SW 1271 (cell line): ENCODE results near the gene ALDOA.

Experiments
- DNase-seq, 2 experiments: peaks; one replicate each; lab custom pipeline; 2025; lab: John Stamatoyannopoulos, UW

Gene ALDOA

DNA sequence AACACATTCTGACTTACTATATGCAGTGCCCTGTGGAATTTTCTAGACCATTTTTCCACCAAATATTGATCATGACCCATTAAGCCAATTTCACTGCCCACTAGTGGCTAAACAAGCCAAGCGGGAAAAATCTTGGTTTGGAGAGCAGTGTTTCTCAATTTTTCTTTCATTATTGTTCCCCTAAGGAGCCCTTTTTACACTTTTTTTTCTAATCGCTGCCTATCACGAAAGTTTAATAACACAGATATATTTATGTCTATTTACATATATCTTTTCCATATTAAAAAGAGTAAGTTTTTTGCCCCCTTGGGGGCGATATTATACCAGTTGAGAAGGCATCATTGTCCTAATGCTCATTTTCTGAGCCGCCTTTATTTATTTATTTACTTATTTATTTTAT is 23.7 kb upstream of the ALDOA start:
- peak in 1 of 2 experiments; percentile 37 for DNase-seq

DNA sequence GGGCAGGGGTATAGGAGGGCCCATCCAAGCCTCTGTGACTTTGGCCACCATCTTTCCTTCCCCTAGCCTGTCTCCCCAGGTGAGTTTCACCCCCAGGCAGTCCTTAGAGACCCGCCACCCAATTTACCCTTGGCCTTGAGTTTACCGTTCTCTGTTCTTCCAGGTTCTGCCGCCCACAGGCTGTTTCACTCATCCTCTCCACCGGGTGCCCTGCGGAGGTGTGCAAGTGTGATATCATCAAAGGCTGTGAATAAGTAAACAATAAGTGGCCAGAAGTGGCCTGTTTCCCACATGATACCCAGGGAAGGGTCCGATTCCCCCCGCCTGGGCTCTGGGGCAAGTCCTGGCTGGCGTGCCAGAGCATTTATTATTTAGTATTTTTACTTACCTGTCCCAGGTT is 19.4 kb upstream of the ALDOA start:
- no peak for DNase-seq

DNA sequence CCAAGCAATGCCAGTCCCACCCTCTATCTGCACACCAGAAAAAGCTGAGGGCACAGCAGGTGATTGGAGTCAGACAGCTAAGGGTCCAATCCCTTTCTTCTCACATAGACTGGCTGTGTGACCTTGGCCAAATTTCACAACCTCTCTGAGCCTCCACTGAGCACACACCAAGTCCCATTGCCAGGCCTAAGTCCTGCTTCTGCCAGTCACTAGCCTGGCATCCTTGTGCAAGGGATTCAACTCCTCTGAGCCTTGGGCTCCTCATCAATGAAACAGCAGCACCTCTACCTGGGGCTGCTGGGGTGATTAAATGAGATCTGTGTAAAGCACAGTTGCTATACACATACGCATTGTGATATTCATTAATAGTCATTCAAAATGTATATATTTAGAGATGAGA is 19.0 kb upstream of the ALDOA start:
- DNase-seq = no peak

DNA sequence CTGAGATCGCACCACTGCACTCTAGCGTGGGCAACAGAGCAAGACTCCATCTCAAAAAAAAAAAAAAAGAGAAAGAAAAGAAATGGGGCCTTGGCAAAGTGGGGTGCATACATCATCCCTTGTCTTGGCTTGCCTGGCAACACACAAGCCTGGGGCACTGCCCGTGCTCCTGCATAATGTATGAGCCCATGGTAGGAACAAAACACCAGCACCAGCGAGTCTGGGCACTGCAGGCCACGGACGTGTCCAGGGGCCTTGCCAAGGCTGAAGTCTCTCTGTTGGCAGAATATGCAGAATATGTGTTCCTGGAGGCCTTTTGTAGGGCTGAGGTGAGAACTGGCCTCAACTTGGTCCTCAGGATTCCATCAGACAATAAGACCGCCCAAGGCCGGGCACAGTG is 15.7 kb upstream of the ALDOA start:
- DNase-seq = no peak

DNA sequence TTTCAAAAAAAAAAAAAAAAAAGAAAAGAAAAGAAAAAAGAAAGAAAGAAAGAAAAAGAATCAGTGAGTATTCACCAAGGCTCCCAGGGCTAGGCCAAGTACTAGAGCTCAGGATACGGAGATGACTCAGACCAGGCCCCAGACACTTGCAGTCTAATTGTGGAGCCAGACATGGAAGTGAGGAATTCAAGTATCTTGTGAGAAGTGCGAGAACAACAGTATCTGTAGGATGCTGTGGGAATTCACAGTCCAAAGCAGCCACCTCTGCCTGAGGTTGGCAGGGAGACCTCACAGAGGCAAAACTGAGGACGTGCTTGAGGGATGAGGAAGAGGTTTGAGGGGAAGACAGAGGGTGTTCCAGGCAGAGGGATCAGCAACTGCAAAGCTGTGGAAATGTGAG is 14.0 kb upstream of the ALDOA start:
- peak; percentile 48 to 64 for DNase-seq

DNA sequence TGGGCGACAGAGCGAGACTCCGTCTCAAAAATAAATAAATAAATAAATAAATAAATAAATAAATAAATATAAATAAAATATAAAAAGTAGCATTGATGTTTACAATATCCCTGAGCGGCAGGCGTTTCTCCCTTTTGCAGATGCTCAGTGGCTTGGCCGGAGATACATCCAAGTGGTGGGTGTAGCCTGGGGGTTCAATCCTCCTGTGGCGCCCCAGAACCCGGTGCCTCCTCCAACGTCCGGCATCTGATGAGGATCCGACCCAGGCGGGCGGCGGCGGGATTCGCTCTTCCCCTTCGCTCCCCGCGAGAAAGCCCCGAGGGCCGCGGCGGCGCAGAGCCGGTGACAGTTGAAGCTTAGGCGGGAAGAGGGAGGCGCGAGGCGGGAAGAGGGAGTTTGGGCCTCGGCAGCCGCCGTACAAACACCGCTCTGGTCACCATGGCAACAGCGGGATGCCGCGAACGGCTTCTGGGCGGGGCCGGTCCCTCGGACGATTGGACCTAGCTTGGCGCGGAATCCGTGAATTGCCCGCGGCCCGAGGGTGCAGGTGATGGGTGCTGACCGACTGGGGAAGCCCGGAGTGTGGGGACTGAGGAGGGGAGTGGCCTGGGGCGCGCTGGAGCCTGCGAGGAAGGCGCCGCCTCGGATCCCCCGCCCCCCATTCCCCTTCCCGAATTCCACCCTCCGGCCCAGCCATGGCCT is 12.7 kb upstream of the ALDOA start:
- peak; percentile 88 to 94 for DNase-seq

DNA sequence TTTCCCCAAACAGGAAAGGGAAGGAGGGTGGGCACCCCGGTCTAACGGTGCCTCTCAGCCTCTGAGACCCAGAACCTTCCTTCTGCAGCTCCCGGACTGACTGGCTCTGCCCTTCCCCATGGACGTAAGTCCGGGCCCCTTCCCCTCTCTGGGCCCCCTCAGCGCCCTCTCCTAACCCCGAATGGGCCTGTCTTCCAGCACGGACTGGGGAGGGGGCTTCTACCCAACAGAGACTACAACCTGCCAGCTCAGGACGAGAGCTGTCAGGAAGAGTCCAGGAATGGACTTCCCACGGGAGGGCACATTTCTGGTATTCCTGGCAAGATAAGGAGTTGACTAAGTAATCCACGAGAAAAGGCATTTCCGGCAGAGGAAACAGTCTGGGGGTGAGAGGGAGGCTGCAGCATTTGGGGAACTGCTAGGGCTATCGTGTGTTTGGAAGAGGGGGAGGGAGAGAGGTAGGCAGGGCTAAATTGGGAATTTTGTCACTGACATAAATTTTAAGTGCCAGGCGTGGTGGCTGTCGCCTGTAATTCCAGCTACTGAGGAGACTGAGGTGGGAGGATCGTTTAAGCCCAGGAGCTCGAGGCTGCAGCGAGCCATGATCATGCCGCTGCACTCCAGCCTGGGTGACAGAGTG is 12.1 kb upstream of the ALDOA start:
- DNase-seq = peak in 1 of 2 experiments; percentile 70

DNA sequence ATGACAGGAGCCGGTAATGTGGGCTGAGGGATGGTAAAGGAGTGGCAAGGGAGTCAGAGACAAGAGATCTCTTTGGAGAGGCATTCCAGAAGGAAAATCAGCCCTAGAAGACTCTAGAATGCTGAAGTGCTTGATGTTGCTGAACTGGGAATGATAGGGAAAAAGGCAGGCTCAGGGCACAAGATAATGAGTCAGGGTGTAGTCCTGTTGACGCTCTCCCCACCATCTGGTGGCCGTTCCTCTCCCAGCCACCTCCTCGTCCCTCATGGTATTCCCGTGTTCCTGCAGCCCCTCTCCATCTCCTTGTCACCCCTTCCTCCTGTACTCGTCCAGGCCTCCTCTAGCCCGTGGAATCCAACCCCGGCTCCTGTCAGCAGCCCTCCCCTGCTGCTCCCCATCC is 11.1 kb upstream of the ALDOA start:
- peak in 1 of 2 experiments; percentile 19 for DNase-seq

DNA sequence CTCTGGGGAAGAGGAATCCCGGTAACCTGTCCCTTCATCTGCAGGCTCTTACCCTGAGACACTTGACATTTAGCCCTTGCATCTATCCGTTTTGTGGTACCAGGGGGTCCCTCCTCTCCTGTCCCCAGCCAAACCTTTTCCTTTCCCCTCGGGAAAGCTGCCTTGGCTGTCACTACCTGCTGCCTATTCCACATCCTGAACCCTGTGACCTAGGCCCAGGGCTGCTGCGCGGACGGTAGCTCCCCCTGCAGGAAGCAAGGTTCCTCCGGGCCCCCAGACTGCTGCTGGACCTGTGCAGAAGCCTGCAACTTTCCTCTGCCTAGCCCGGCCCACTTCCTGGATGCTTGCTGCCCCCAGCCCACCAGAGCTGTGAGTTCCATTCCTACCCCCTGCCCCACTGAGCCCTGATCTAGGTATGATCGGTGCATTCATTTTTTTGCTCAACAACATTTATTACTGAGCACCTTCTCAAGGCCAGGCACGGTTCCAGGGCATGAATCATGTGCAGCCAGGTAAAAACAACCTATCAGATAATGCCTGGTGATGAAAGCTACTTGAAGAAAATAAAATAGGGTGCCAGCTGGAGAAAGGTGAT is 10.5 kb upstream of the ALDOA start:
- peak in 1 of 2 experiments; percentile 43 for DNase-seq

DNA sequence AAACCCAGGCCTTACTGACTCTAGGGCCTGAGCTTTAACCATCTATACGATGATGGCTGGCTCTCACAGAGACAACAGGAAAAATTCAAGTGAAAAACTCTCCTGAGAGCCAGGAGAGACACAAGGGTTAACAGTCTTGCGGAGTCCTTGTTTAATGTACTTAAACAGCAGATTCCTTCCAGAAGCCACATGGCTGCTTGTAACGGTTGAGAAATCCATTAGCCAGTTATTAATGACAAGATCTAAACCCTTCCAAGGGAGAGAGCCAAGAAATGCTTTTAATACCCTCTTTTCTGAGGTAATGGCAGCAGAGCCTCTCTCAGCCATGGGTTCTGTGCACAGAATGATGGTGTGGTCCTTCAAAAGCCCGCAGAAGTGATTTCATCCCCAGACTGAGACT is 5.2 kb upstream of the ALDOA start:
- no peak for DNase-seq

DNA sequence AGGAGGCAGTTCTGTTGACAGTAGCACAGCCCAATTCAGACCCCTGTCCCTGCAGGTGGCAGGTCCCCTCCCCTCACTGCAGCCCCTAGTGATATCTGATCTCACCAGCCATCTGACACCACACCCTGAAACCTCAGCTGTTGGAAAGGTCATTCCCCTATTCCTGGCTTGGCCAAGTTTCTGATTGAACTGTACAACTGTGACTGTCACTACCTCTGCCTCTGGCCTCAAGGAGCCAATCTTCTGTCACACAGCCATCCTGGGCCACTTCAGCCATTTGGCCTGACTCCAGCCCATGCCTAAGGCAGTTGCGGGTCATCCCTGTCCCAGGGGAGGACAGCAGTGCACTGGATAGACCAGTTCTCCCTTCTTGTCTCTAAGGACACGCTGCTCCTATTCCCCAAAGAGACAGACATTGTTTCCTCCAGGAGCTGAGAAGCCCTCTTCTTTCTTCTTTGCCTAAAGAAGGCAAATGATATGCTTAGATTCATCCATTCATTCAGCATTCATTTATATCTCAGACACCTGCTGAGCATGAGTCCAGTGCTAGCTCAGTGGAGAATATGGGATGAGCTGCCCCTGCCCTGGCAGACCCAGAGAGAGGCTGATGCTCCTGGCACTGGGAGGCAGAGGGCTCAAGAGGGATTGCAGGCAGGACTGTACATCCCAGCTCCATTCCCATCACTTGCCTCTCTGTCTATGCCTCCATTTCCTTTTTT is 4.6 kb upstream of the ALDOA start:
- no peak for DNase-seq

DNA sequence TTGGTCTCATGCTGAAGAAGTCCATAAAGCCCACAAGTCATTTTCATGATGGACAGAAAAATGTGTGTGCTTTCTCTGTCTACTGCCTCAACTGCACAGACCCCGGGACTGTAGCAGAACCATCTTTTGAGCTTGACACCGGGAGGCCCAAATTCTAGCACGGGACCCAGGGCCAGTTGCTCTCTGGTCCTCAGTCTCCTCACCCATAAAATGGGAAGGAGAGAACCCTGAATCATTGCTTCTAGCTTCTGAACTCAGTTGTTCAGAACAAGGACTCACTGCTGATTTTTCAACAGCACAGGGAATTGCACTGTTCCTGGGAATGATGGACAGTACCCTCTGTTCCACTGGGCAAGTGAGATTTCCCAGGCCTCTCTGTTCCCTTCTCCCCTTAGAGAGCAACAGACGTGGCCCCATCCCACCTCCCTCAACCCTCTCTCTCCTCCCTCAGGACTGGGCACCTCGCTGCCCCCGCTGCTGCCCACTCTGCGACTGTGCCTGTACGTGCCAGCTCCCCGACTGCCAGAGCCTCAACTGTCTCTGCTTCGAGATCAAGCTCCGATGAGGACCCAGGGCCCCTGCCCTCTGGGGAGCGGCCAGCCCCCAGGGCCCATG is 2.2 kb upstream of the ALDOA start:
- no peak for DNase-seq

DNA sequence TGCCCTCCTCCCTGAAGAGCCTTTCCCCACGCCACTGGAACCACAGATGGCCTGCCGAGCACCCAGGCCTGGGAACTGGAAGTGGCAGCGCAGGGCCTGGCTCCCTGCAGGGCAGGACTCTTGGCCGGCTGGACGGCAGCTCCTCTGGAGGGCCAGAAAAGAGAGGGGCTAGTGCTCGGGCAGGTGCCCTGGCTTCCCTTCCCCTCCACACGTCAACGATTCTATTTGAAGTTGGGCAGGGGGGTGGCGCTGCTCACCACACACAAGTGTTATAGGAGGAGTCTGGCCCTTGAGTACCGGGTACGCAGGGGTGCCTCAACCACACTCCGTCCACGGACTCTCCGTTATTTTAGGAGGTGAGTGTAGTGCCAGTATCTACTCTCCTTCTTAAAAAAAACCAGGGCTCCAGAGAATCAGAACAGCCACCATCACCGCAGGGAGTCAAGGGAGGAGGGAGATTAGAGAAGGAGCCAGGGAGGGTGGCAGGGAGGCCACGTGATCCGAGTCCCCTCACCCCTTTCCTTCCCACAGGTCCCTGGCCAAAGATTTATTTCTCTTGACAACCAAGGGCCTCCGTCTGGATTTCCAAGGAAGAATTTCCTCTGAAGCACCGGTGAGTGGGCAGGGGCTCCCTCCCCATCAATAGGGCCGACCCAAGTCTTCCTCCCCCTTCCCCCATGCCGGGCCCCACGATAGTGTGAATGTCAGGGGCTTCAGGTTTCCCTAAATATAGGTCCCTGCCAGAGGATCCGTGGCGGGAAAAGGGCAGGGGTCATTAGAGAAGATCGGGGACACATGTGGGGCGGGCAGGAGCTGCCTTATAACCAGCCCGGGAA is 1.4 kb upstream of the ALDOA start:
- peak in 1 of 2 experiments; percentile 57 for DNase-seq

DNA sequence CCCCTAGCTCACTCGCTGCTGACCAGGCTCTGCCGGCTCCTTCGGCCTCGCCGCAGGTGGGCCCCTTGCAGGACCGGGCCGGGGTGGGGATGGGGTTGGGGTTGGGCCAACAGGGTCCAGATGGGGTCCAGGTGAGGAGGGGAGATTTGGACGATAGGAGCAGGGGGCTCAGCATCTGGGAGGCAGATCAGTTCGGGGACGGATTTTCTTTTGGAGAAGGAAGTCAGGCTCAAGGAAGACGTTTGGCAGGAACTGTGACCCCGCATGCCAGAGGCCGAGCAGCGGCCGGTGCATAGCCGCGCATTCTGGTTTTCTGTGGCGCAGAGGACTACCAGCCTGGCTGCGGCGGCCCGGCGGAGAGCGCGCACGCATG is 845 bp upstream of the ALDOA start:
- no peak for DNase-seq

DNA sequence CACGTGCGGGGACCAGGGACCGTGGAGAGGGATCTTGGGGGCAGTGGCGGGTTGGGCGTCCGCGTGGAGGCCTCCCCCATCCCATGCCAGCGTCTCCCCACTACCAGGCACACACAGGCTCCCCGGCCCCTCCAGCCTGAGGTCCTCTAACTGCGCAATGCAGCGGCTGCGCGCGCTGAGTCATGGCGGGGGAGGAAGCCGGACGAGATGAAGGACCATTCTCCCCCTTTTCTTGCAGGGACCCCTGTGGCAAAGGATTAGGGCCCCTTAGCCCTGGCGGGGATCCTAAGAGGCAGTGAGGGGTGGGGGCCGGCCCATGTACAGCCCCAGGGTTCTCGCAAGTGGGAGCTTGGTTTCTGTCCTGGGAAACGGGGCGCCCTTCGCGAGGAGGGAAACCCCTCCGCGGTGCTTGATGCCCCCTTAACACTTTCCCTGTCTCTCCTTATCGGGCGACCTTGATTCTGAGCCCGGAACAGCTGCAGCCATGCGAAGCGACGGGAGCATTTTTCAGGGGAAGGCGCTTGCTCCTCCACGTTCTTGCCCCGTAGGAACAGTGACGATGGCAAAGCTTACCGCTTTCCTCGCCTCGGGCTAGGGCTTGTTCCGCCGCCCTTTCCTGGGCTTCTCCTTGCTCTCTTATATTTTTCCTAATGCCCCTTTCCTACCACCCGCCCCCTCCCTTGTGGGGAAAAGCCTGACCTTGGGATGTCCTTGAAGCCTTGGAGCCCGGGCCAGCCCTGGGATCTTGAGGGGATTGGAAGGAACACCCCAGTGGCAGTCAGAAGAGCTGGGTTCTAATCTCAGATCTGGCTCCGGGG is 592 bp downstream of the ALDOA start:
- DNase-seq = peak in 1 of 2 experiments; percentile 54

DNA sequence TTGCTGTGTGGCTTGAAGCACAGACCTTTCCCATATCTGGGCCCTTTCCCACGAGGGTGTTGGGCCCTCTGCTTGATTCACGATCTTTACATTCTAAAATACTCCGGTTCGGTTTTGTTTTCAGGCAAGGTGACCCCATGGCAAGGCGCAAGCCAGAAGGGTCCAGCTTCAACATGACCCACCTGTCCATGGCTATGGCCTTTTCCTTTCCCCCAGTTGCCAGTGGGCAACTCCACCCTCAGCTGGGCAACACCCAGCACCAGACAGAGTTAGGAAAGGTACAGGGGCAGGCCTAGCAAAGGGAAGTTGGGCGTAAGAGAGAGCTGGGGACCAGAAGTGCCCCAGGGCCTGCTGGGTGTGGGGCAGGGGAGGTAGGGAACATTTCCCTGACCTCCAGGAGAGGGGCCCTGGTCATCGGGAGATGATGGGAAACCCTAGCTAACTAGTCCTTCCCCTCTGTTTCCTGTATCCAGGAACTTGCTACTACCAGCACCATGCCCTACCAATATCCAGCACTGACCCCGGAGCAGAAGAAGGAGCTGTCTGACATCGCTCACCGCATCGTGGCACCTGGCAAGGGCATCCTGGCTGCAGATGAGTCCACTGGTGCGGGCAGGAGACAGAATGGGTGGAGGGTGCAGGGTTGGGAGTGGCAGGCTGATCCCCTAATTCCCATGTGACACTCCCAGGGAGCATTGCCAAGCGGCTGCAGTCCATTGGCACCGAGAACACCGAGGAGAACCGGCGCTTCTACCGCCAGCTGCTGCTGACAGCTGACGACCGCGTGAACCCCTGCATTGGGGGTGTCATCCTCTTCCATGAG is 1.4 kb downstream of the ALDOA start:
- no peak for DNase-seq

DNA sequence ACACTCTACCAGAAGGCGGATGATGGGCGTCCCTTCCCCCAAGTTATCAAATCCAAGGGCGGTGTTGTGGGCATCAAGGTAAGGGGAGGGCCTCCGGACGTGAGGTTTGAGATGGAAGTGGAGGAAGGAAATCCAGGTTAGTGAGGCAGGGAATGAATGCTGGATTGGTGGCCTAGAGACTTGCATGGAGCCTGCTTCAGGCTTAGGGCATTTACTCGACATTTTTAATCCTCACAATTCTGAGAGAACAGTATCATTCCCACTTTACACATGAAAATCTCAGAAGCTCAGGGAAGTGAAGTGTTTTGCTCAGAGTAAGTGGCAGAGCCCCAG is 2.0 kb downstream of the ALDOA start:
- peak in 1 of 2 experiments; percentile 23 for DNase-seq

DNA sequence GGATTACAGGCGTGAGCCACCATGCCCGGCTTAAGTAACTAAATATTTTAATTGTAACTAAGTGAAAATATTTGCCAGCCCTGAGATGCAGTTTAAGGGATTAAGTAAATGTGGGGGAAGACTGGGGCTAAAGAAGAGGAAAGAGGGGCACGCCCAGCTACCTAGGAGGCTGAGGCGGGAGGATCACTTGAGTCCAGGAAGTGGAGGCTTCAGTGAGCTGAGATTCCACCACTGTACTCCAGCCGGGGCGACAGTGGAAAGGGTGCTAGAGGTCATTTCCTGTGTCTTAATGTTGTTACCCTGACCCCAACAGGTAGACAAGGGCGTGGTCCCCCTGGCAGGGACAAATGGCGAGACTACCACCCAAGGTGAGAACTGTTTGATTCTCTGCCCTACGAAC is 2.8 kb downstream of the ALDOA start:
- DNase-seq = no peak

DNA sequence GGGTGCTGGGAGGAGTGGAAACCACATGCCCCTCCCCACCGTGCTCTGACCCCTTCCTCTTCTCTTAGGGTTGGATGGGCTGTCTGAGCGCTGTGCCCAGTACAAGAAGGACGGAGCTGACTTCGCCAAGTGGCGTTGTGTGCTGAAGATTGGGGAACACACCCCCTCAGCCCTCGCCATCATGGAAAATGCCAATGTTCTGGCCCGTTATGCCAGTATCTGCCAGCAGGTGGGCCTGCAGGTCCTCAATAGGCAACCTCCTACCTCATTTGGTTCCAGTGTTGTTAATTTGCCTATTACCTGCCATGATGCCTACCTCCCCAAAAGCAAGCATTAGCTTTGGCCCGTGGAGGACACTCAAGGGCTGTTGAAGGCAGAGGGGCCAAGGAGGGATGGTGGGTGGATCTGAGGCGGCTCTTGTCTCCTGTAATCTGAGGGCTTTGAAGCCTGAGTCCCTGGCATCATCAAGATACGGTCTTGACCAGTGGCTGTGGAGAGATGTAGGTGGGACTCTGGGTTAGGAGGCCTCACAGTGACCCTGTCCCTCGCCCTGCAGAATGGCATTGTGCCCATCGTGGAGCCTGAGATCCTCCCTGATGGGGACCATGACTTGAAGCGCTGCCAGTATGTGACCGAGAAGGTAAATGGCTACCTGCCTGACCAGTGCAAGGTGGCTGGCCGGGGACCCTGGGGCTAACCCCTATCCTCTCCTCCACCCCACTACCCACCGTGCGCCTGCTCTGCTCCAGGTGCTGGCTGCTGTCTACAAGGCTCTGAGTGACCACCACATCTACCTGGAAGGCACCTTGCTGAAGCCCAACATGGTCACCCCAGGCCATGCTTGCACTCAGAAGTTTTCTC is 3.4 kb downstream of the ALDOA start:
- peak in 1 of 2 experiments; percentile 43 for DNase-seq
